Measurements from ENCODE around the gene TTC21B. TPM values are rescaled to one million over a fixed set of nuclear protein-coding genes. Genes with fewer than 3 reads are reported as not detected.

The TTC21B gene
- polyA plus RNA-seq, 1 donor = 17.8 TPM

Other genes with a start within 250 kb of the TTC21B start
- 68.2 TPM for gene GALNT3, start 159.5 kb downstream of the TTC21B start, polyA plus RNA-seq
- 0.21 TPM for gene SCN1A, start 174.2 kb upstream of the TTC21B start, polyA plus RNA-seq

Data from large intestine (tissue), 1 donor.